A673 (cell line): ENCODE data around the gene RPL15. TPM values are rescaled to one million over a fixed set of nuclear protein-coding genes. Genes with fewer than 3 reads are reported as not detected.
A peak's percentile ranks its signal among the peaks of the same experiment; 100 is the strongest.

ENCODE experiments used
- BruUV-seq: library from RNA; stranded (reverse); fragments of 400-500 nt; replicated peaks from 2 replicates; lab custom pipeline; 2021; lab: Mats Ljungman, UMichigan
- CTCF ChIA-PET: fragments of 300-600 bp; sonication (Branson Sonifier 250); formaldehyde crosslinking; loops from one replicate; lab custom pipeline; 2022; ENCODE audit warnings: antibody characterized with exemption; lab: Charles Lee
- POLR2A ChIA-PET: fragments of 300-600 bp; sonication (Branson Sonifier 250); formaldehyde crosslinking; loops from one replicate; lab custom pipeline; 2022; ENCODE audit warnings: antibody characterized with exemption; ENCODE audit not compliant: low non-redundant PET; lab: Charles Lee
- DNase-seq: peaks from one replicate; pipeline ENCODE4 v3.0.0-alpha.2; 2015; ENCODE audit warnings: low spot score
- H3K27ac ChIP-seq: fragments of 200-600 bp; sonication (generic); 2 replicates; pipeline ENCODE4 v1.5.1; 2016; ENCODE audit warnings: mixed run types, low read depth, mild to moderate bottlenecking, mixed read lengths, antibody characterized with exemption, low read length; ENCODE audit not compliant: poor library complexity, severe bottlenecking
- H3K27me3 ChIP-seq: fragments of 200-600 bp; sonication (generic); replicated peaks from 2 replicates; pipeline ENCODE4 v1.6.1; 2017; ENCODE audit warnings: mixed run types, low read depth, mild to moderate bottlenecking, mixed read lengths, antibody characterized with exemption, low read length; ENCODE audit not compliant: insufficient read depth, poor library complexity
- H3K36me3 ChIP-seq: fragments of 200-600 bp; sonication (generic); 2 replicates; pipeline ENCODE4 v1.6.1; 2016; ENCODE audit warnings: mixed run types, mild to moderate bottlenecking, mixed read lengths, antibody characterized with exemption, low read length; ENCODE audit not compliant: insufficient read depth, poor library complexity, severe bottlenecking
- H3K4me1 ChIP-seq: fragments of 200-600 bp; sonication (generic); 2 replicates; pipeline ENCODE4 v1.6.1; 2017; ENCODE audit warnings: mixed run types, mild to moderate bottlenecking, mixed read lengths, antibody characterized with exemption, low read length; ENCODE audit not compliant: insufficient read depth, poor library complexity, severe bottlenecking
- H3K4me3 ChIP-seq: fragments of 200-600 bp; sonication (generic); 2 replicates; pipeline ENCODE4 v1.5.1; 2016; ENCODE audit warnings: low read depth, mixed run types, mild to moderate bottlenecking, mixed read lengths, low read length; ENCODE audit not compliant: poor library complexity, severe bottlenecking
- H3K9me3 ChIP-seq: fragments of 200-600 bp; sonication (generic); 2 replicates; pipeline ENCODE4 v1.6.1; 2016; ENCODE audit warnings: mixed run types, low read depth, mild to moderate bottlenecking, mixed read lengths, antibody characterized with exemption, low read length; ENCODE audit not compliant: poor library complexity, severe bottlenecking
- EZH2 ChIP-seq: fragments of 200-600 bp; sonication (generic); IDR thresholded peaks from 2 replicates; pipeline ENCODE4 v1.6.1; 2017; ENCODE audit warnings: borderline replicate concordance, low read depth, mild to moderate bottlenecking, mixed read lengths, antibody characterized with exemption, low read length; ENCODE audit not compliant: poor library complexity, severe bottlenecking
- intact Hi-C: fragments of 100-400 bp; cut with micrococcal nuclease; formaldehyde crosslinking; loops from one replicate; pipeline ENCODE4 v1.10.0; 2022; ENCODE audit not compliant: unreplicated experiment
- total RNA-seq: library from RNA; stranded (reverse); gene quantifications from 2 replicates; pipeline ENCODE4 v1.2.3, GENCODE V29; 2021
- TF ChIP-seq, protein P1 (sequence below): fragments of 300-800, 200-600 bp; sonication (generic); conservative IDR thresholded peaks from 2 replicates; pipeline ENCODE4 v1.5.1; 2017; ENCODE audit warnings: low read depth, mild to moderate bottlenecking, antibody characterized with exemption, low read length, moderate library complexity, mixed read lengths

RPL15 gene
- total RNA-seq, 1 experiment from 2014 or later, result 1,939 TPM

DNA sequence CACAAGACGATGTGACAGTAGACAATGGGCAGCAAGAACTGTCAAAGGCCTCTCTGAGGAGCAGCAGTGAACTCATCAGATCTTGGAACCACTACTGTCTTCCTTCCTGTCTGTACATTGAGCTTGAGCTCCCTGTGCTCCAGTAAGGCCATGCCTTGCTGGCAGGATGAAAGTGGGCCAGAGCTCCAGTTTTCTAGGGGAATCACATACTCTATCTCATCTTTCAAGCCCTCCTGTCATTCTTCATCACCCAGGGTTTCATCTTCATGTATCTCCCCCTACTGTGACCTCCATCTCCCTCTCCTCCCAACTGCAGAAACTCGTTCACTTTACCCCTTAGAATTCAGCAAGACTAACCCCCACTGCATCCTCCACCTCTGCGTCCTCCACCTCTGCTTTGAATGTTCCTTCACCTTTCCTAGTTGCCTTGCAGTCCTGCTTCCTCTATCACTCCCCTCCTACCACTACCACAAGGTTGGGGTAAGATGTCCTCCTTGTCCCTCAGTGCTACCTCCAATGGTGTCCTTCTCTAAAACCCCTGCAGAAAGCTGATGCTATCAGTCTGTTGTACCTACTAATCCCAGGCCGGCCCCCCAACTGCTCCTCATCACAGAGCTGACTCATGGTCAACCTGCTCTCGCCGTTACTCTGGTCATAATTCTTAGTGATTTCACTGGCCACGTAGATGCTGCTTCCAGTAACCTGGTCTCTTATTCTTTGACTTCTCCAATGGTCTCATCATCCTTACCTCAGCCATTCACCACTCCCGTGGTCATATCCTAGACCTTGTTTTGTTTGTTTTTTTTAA, 22.5 kb upstream of the RPL15 start:
- Histone ChIP-seq H3K27ac (no peak overlapping the region), H3K4me1 (no peaks in the 10 kb centered on the region), H3K9me3 (no peaks in the 10 kb centered on the region), H3K4me3 (no peak overlapping the region), H3K27me3 (no peaks in the 10 kb centered on the region), H3K36me3 (peaks cover 49% of the 10 kb centered on the region)
- DNase-seq, result no peak
- TF ChIP-seq, protein P1, sequence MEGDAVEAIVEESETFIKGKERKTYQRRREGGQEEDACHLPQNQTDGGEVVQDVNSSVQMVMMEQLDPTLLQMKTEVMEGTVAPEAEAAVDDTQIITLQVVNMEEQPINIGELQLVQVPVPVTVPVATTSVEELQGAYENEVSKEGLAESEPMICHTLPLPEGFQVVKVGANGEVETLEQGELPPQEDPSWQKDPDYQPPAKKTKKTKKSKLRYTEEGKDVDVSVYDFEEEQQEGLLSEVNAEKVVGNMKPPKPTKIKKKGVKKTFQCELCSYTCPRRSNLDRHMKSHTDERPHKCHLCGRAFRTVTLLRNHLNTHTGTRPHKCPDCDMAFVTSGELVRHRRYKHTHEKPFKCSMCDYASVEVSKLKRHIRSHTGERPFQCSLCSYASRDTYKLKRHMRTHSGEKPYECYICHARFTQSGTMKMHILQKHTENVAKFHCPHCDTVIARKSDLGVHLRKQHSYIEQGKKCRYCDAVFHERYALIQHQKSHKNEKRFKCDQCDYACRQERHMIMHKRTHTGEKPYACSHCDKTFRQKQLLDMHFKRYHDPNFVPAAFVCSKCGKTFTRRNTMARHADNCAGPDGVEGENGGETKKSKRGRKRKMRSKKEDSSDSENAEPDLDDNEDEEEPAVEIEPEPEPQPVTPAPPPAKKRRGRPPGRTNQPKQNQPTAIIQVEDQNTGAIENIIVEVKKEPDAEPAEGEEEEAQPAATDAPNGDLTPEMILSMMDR, result no peak
- no peak for TF ChIP-seq EZH2
- ChIA-PET CTCF (no interaction called here), POLR2A (no interaction called here)
- intact Hi-C loops, result loop anchor here (5.0 kb wide), 1 partner anchor 98 kb away; no protein-coding TSS in a partner anchor
- no TSS peak for BruUV-seq

DNA sequence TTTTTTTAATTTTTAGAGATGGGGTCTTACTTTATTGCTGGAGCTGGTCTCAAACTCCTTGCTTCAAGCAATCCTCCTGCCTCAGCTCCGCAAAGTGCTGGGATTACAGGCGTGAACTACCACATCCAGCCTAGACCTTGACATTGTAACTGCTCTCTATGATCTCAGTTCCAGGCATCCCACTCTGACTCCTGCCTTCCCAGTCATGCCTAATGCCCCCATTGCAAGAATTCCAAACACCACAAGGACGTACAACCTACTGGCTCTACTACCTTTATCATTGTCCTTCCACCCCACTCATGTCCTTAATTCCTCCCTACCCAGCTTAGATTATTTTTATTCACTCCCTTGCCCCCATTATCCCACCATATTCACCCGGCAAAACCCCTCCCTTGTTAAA, 21.8 kb upstream of the RPL15 start:
- Histone ChIP-seq H3K4me3 (no peak overlapping the region), H3K27me3 (no peaks in the 10 kb centered on the region), H3K4me1 (no peaks in the 10 kb centered on the region), H3K36me3 (peaks cover 51% of the 10 kb centered on the region), H3K9me3 (no peaks in the 10 kb centered on the region), H3K27ac (no peak overlapping the region)
- CTCF ChIA-PET, result no interaction called here
- BruUV-seq, result no TSS peak
- DNase-seq, result no peak
- TF ChIP-seq, protein P1, result no peak
- no peak for TF ChIP-seq EZH2
- POLR2A ChIA-PET, result no interaction called here
- intact Hi-C loops, result no loop called here

DNA sequence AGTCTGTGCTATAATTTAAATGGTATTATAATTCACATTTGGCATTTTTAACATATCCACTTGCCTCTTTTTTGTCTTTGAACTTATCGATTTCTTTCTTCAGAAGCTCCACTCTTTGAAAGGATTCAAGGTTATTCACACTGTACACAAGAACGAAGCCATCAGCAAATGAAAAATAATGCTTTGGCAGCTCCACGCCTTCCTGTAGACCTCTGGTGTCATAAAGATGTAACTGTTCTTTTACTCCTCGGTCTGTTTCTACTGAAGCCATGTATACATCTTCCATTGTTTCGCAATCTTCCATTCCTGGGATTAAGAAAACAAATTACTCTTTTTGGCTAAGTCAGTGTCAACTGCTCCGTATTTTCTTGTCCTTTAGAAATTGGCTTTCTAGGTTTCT, 16.2 kb upstream of the RPL15 start:
- Histone ChIP-seq H3K4me1 (peaks cover 15% of the 10 kb centered on the region), H3K9me3 (no peaks in the 10 kb centered on the region), H3K27ac (no peak overlapping the region), H3K36me3 (peaks cover 41% of the 10 kb centered on the region), H3K4me3 (no peak overlapping the region), H3K27me3 (no peaks in the 10 kb centered on the region)
- ChIA-PET POLR2A (interaction anchor here (0.7 kb wide), 1 partner anchor 822 kb away, joined by 8 read pairs; no protein-coding TSS in a partner anchor), CTCF (no interaction called here)
- no TSS peak for BruUV-seq
- peak; percentile 66 for DNase-seq
- intact Hi-C loops, result no loop called here
- no peak for TF ChIP-seq EZH2
- TF ChIP-seq, protein P1, result peak; percentile 31; the same call in 1 of the 2 replicates
